Measurements from ENCODE around the gene NOSIP. TPM values are rescaled to one million over a fixed set of nuclear protein-coding genes. Genes with fewer than 3 reads are reported as not detected.

The NOSIP gene
- 38.8 TPM for total RNA-seq

GRCh38 chr19:49580264-49581006, at the start of gene NOSIP:
NOSIP (minus strand) TSS chr19:49580556; CDS start chr19:49560691, 19,865 bp downstream.

GRCh38 chr19:49590971-49591730, 10.8 kb upstream of the NOSIP start, which contains the start of gene PRR12:
PRR12 (plus strand) TSS chr19:49591182; CDS start chr19:49591655, 473 bp downstream.

GRCh38 chr19:49581007-49581508, 702 bp upstream of the NOSIP start, which contains the start of gene PRRG2:
PRRG2 (plus strand) TSS chr19:49581316; CDS start chr19:49583220, 1,904 bp downstream.

Other genes starting within 250 kb of the NOSIP start
- gene CD37, start 245.2 kb downstream of the NOSIP start, total RNA-seq = 4.7 TPM
- 29.5 TPM for gene TEAD2, start 218.1 kb downstream of the NOSIP start, total RNA-seq
- gene DKKL1, start 216.7 kb downstream of the NOSIP start, total RNA-seq = not detected
- 0.27 TPM for gene KASH5, start 192.3 kb downstream of the NOSIP start, total RNA-seq
- gene PTH2, start 157.1 kb downstream of the NOSIP start, total RNA-seq = not detected
- gene GFY, start 155.2 kb downstream of the NOSIP start, total RNA-seq = not detected
- 78.0 TPM for gene SLC17A7, start 139.0 kb downstream of the NOSIP start, total RNA-seq
- gene PIH1D1, start 128.7 kb downstream of the NOSIP start, total RNA-seq = 77.4 TPM
- 24.0 TPM for gene ALDH16A1, start 127.3 kb downstream of the NOSIP start, total RNA-seq
- 1.3 TPM for gene FLT3LG, start 106.3 kb downstream of the NOSIP start, total RNA-seq
- 1,223 TPM for gene RPL13A, start 92.9 kb downstream of the NOSIP start, total RNA-seq
- 4,219 TPM for gene RPS11, start 84.1 kb downstream of the NOSIP start, total RNA-seq
- 94.0 TPM for gene FCGRT, start 67.9 kb downstream of the NOSIP start, total RNA-seq
- gene RCN3, start 52.6 kb downstream of the NOSIP start, total RNA-seq = 58.3 TPM
- gene PRRG2, start 760 bp upstream of the NOSIP start, total RNA-seq = 0.77 TPM
- gene PRR12, start 10.6 kb upstream of the NOSIP start, total RNA-seq = 15.8 TPM
- 6.5 TPM for gene RRAS, start 59.6 kb upstream of the NOSIP start, total RNA-seq
- 28.2 TPM for gene SCAF1, start 61.7 kb upstream of the NOSIP start, total RNA-seq
- gene IRF3, start 85.3 kb upstream of the NOSIP start, total RNA-seq = 51.1 TPM
- 3.1 TPM for gene BCL2L12, start 85.4 kb upstream of the NOSIP start, total RNA-seq
- gene PRMT1, start 96.7 kb upstream of the NOSIP start, total RNA-seq = 298 TPM
- gene ADM5, start 109.0 kb upstream of the NOSIP start, total RNA-seq = 0.77 TPM
- 40.4 TPM for gene CPT1C, start 110.6 kb upstream of the NOSIP start, total RNA-seq
- gene TSKS, start 182.8 kb upstream of the NOSIP start, total RNA-seq = 0.22 TPM
- 61.0 TPM for gene AP2A1, start 186.4 kb upstream of the NOSIP start, total RNA-seq
- 38.7 TPM for gene FUZ, start 232.7 kb upstream of the NOSIP start, total RNA-seq
- 44.2 TPM for gene MED25, start 237.7 kb upstream of the NOSIP start, total RNA-seq